ENCODE results near the gene PDIA2. TPM values are rescaled to one million over a fixed set of nuclear protein-coding genes. Genes with fewer than 3 reads are reported as not detected.

Gene PDIA2
- total and polyA plus RNA-seq, 3 donors from 2014 or later = 1.2 to 5.3 (median 2.6) TPM

- Histone ChIP-seq H3K27ac (no peak overlapping the region), H3K36me3 (ENCODE audit: low read depth, missing control alignments) (no peaks in the 10 kb centered on the region), H3K4me3 (no peak overlapping the region), H3K27me3 (no peaks in the 10 kb centered on the region), H3K9me3 (no peaks in the 10 kb centered on the region), H3K4me1 (no peaks in the 10 kb centered on the region)
- no peak for DNase-seq
- 58% methylated on average over 25 of the region's 25 CpGs; no CpG with 5 or more reads in 1 of the 2 donors for WGBS, 2 donors
- intact Hi-C loops (cut with DNase I; ENCODE audit: low total_unique reads) = no loop called here
- no peak for TF ChIP-seq POLR2A (IDR thresholded peaks at IDR 0.05)
- TF ChIP-seq, protein P1, sequence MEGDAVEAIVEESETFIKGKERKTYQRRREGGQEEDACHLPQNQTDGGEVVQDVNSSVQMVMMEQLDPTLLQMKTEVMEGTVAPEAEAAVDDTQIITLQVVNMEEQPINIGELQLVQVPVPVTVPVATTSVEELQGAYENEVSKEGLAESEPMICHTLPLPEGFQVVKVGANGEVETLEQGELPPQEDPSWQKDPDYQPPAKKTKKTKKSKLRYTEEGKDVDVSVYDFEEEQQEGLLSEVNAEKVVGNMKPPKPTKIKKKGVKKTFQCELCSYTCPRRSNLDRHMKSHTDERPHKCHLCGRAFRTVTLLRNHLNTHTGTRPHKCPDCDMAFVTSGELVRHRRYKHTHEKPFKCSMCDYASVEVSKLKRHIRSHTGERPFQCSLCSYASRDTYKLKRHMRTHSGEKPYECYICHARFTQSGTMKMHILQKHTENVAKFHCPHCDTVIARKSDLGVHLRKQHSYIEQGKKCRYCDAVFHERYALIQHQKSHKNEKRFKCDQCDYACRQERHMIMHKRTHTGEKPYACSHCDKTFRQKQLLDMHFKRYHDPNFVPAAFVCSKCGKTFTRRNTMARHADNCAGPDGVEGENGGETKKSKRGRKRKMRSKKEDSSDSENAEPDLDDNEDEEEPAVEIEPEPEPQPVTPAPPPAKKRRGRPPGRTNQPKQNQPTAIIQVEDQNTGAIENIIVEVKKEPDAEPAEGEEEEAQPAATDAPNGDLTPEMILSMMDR (IDR thresholded peaks at IDR 0.05) = no peak
Observed at GRCh38 chr16:281660-282255, 1.2 kb upstream of the PDIA2 start.

- DNase-seq = no peak
- H3K9me3 ChIP-seq = no peaks in the 10 kb centered on the region
- WGBS, 2 donors = 88 to 89% methylated on average over 9 to 21 of the region's 22 CpGs
- no peak overlapping the region for H3K4me3 ChIP-seq
- H3K36me3 ChIP-seq (ENCODE audit: low read depth, missing control alignments) = no peaks in the 10 kb centered on the region
- no peaks in the 10 kb centered on the region for H3K27me3 ChIP-seq
- no peaks in the 10 kb centered on the region for H3K4me1 ChIP-seq
- intact Hi-C loops (cut with DNase I; ENCODE audit: low total_unique reads) = no loop called here
- TF ChIP-seq, protein P1 (IDR thresholded peaks at IDR 0.05) = no peak
- no peak for TF ChIP-seq POLR2A (IDR thresholded peaks at IDR 0.05)
- H3K27ac ChIP-seq = no peak overlapping the region
Observed at GRCh38 chr16:282491-282890, 473 bp upstream of the PDIA2 start.

GRCh38 chr16:284204-285120, 1.5 kb downstream of the PDIA2 start:
- H3K36me3 ChIP-seq (ENCODE audit: low read depth, missing control alignments) = no peaks in the 10 kb centered on the region
- H3K27ac ChIP-seq = no peak overlapping the region
- DNase-seq = no peak
- intact Hi-C loops (cut with DNase I; ENCODE audit: low total_unique reads) = no loop called here
- no peaks in the 10 kb centered on the region for H3K9me3 ChIP-seq
- H3K4me3 ChIP-seq = no peak overlapping the region
- 91 to 94% methylated on average over 19 to 52 of the region's 52 CpGs for WGBS, 2 donors
- H3K4me1 ChIP-seq = no peaks in the 10 kb centered on the region
- TF ChIP-seq POLR2A (IDR thresholded peaks at IDR 0.05) = no peak
- TF ChIP-seq, protein P1 (IDR thresholded peaks at IDR 0.05) = no peak
- no peaks in the 10 kb centered on the region for H3K27me3 ChIP-seq

DNA sequence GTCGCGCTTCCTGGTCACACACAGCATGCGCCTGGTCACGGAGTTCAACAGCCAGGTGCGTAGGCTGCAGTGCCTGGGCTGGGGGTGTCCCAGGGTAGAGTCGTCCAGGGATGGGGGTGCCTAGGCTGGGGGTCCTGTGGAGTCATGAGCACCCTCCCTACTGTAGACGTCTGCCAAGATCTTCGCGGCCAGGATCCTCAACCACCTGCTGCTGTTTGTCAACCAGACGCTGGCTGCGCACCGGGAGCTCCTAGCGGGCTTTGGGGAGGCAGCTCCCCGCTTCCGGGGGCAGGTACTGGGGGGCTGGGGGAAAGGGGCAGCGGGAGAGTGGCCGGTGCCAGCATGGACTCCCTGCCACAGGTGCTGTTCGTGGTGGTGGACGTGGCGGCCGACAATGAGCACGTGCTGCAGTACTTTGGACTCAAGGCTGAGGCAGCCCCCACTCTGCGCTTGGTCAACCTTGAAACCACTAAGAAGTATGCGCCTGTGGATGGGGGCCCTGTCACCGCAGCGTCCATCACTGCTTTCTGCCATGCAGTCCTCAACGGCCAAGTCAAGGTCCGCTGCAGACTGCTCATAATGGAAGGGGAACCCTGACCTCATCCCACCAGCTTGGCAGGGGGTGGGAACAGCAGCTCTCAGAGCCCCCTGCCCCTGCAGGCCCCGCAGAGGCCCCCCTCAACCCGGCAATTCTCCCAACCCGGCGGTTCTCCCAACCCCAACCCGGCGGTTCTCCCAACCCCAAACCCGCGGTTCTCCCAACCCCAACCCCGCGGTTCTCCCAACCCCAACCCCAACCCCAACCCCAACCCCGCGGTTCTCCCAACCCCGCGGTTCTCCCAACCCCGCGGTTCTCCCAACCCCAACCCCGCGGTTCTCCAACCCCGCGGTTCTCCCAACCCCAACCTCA, 2.4 kb downstream of the PDIA2 start:
- no peak for DNase-seq
- Histone ChIP-seq H3K36me3 (ENCODE audit: low read depth, missing control alignments) (no peaks in the 10 kb centered on the region), H3K4me1 (no peaks in the 10 kb centered on the region), H3K4me3 (no peak overlapping the region), H3K27ac (no peak overlapping the region), H3K9me3 (no peaks in the 10 kb centered on the region), H3K27me3 (no peaks in the 10 kb centered on the region)
- WGBS, 2 donors = 94% methylated on average over 38 to 48 of the region's 48 CpGs
- TF ChIP-seq POLR2A (IDR thresholded peaks at IDR 0.05) = no peak
- TF ChIP-seq, protein P1 (IDR thresholded peaks at IDR 0.05) = no peak
- intact Hi-C loops (cut with DNase I; ENCODE audit: low total_unique reads) = no loop called here

Data from testis (tissue), 3 donors.